PC-3 (cell line): Measurements from ENCODE around the gene FBXO45. TPM values are rescaled to one million over a fixed set of nuclear protein-coding genes. Genes with fewer than 3 reads are reported as not detected.

Source experiments
- ATAC-seq: fragments of 200-7000 bp; cut with Tn5 transposase; 2 replicates; pipeline ENCODE4 v1.9.1; 2020; ENCODE audit warnings: mild to moderate bottlenecking, moderate library complexity
- BruUV-seq: library from RNA; stranded (reverse); fragments of 400-500 nt; replicated peaks from 2 replicates; lab custom pipeline; 2021; lab: Mats Ljungman, UMichigan
- CTCF ChIA-PET: fragments of 300-600 bp; sonication (Branson Sonifier 250); formaldehyde crosslinking; loops from one replicate; lab custom pipeline; 2022; ENCODE audit warnings: antibody characterized with exemption; lab: Charles Lee
- POLR2A ChIA-PET: fragments of 300-600 bp; sonication (Branson Sonifier 250); formaldehyde crosslinking; loops from one replicate; lab custom pipeline; 2022; ENCODE audit warnings: antibody characterized with exemption; ENCODE audit not compliant: unreplicated experiment; lab: Charles Lee
- DNase-seq: peaks from one replicate; pipeline ENCODE4 v3.0.0-alpha.2; 2015
- H2AFZ ChIP-seq: fragments of 300-600 bp; sonication (generic); 2 replicates; pipeline ENCODE4 v1.6.0; 2016; ENCODE audit warnings: antibody characterized with exemption, low read length
- H3F3A ChIP-seq: fragments of 300-600 bp; sonication (generic); one replicate; pipeline ENCODE4 v1.6.0; 2017; ENCODE audit warnings: antibody characterized with exemption, low read length, control low read depth, mild to moderate bottlenecking; ENCODE audit not compliant: unreplicated experiment
- H3K27ac ChIP-seq: fragments of 300-600 bp; sonication (generic); 2 replicates; pipeline ENCODE4 v1.5.1; 2016; ENCODE audit warnings: mild to moderate bottlenecking, low read length
- H3K27me3 ChIP-seq: fragments of 300-600 bp; sonication (generic); 2 replicates; pipeline ENCODE4 v1.6.1; 2016; ENCODE audit warnings: low read length, mixed read lengths
- H3K36me3 ChIP-seq: fragments of 300-600 bp; sonication (generic); 2 replicates; pipeline ENCODE4 v1.6.1; 2016; ENCODE audit warnings: low read depth, mixed run types, low read length, mixed read lengths
- H3K4me1 ChIP-seq: fragments of 300-600 bp; sonication (generic); 2 replicates; pipeline ENCODE4 v1.5.1; 2016; ENCODE audit warnings: low read length; ENCODE audit not compliant: insufficient read depth
- H3K4me2 ChIP-seq: fragments of 300-600 bp; sonication (generic); 2 replicates; pipeline ENCODE4 v1.6.0; 2016; ENCODE audit warnings: low read length
- H3K4me3 ChIP-seq: fragments of 300-600 bp; sonication (generic); 2 replicates; pipeline ENCODE4 v1.5.1; 2016; ENCODE audit warnings: mild to moderate bottlenecking, low read length, mixed read lengths
- H3K79me2 ChIP-seq: fragments of 300-600 bp; sonication (generic); 2 replicates; pipeline ENCODE4 v1.6.1; 2017; ENCODE audit warnings: low read length, mixed read lengths
- H3K9ac ChIP-seq: fragments of 300-600 bp; sonication (generic); 2 replicates; pipeline ENCODE4 v1.6.0; 2016; ENCODE audit warnings: mild to moderate bottlenecking, low read length
- H3K9me2 ChIP-seq: fragments of 300-600 bp; sonication (generic); replicated peaks from 2 replicates; pipeline ENCODE4 v1.6.1; 2016; ENCODE audit warnings: mixed run types, low read length, mixed read lengths
- H3K9me3 ChIP-seq: fragments of 300-600 bp; sonication (generic); 2 replicates; pipeline ENCODE4 v1.6.1; 2016; ENCODE audit warnings: low read length, mixed read lengths
- H4K20me1 ChIP-seq: fragments of 300-600 bp; sonication (generic); 2 replicates; pipeline ENCODE4 v1.6.1; 2016; ENCODE audit warnings: low read length, mixed read lengths
- CTCF ChIP-seq: fragments of 300-600 bp; sonication (generic); conservative IDR thresholded peaks from 2 replicates; pipeline ENCODE4 v1.5.1; 2017; ENCODE audit warnings: antibody characterized with exemption, low read depth, mild to moderate bottlenecking, low read length
- EZH2 ChIP-seq: fragments of 300-600 bp; sonication (generic); IDR thresholded peaks from one replicate; pipeline ENCODE4 v1.6.1; 2017; ENCODE audit warnings: antibody characterized with exemption, mild to moderate bottlenecking, low read length; ENCODE audit not compliant: unreplicated experiment
- EZH2phosphoT487 ChIP-seq: fragments of 300-600 bp; sonication (generic); IDR thresholded peaks from 2 replicates; pipeline ENCODE4 v1.6.1; 2018; ENCODE audit warnings: mild to moderate bottlenecking, antibody characterized with exemption, low read length, borderline replicate concordance
- intact Hi-C: fragments of 100-400 bp; cut with micrococcal nuclease; formaldehyde crosslinking; loops from 2 replicates; pipeline ENCODE4 v1.9.0; 2023
- total RNA-seq: library from RNA; depleted of rRNA; stranded (reverse); fragments of >200 nt; gene quantifications from 2 replicates; pipeline ENCODE4 v1.2.3, GENCODE V29; 2014

Gene FBXO45
- total RNA-seq, 1 experiment from 2014 or later: 20.8 TPM

DNA sequence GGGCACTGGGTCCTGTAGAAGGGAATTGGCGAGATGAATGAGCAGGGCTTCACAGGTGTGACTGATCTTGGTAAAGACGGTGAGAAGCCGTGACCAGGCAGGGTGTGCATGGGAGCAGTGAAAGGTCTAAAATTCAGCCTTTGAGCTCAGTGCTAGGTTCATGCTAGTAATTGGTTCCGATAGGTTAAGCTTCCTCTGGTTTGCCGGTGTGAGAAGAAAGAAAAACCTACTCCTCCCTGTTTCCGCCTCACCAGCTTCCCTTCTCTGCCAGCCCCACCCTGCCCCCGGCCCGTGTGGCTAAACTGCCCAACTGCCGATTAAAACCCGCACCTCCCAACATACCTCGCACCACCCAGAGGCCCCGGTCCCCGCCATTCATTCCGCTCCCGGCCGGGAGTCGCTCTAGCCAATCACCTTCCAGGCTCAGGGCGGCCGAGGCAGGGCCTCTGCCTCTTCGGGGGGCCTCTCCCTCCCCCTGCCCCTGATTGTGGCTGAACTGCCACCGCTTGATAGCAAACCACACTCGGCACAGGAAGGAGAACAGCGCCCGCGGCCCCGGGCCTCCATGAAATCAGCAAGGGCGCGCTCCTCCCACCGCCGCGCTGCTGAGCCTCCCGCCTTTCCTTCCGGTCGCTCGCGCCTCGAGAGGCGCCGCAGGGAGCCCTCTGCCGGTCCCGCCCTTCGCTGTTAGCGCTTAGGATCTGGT is 63.7 kb downstream of the FBXO45 start:
- peak overlapping the region; percentile 60 for H3K27ac ChIP-seq

GRCh38 chr3:196633555-196634151 is 65.2 kb downstream of the FBXO45 start:
- H3F3A ChIP-seq: no peaks in the 10 kb centered on the region
- H3K4me2 ChIP-seq: 0 out of 2 replicates have a peak overlapping the region, but pooled peaks have one; percentile 78
- intact Hi-C loops: no loop called here
- no peak overlapping the region for H3K4me3 ChIP-seq
- BruUV-seq: no TSS peak
- H2AFZ ChIP-seq: no peak overlapping the region
- H3K9me2 ChIP-seq: no peaks in the 10 kb centered on the region
- CTCF ChIA-PET: no interaction called here
- no peaks in the 10 kb centered on the region for H3K79me2 ChIP-seq
- H3K9ac ChIP-seq: no peak overlapping the region
- no peaks in the 10 kb centered on the region for H3K9me3 ChIP-seq
- no peak for ATAC-seq
- no peak overlapping the region for H3K27ac ChIP-seq
- no peaks in the 10 kb centered on the region for H3K36me3 ChIP-seq
- DNase-seq: no peak
- H3K4me1 ChIP-seq: peaks cover 15% of the 10 kb centered on the region; the same call in 1 of the 2 replicates
- H4K20me1 ChIP-seq: no peaks in the 10 kb centered on the region
- no peak for TF ChIP-seq CTCF
- 0 out of 2 replicates have a peak, but pooled peaks cover 2% of the 10 kb centered on the region for H3K27me3 ChIP-seq
- POLR2A ChIA-PET: no interaction called here

More for the DNA sequence above, 63.7 kb downstream of the FBXO45 start:
- peak; percentile 79 for DNase-seq
- Histone ChIP-seq H3K4me3 (peak overlapping the region; percentile 71), H3K9ac (peak overlapping the region; percentile 87), H3K9me3 (no peaks in the 10 kb centered on the region), H3K79me2 (no peaks in the 10 kb centered on the region), H4K20me1 (no peaks in the 10 kb centered on the region), H3K4me1 (peaks cover 24% of the 10 kb centered on the region), H3K4me2 (peak overlapping the region; percentile 83), H3K9me2 (no peaks in the 10 kb centered on the region), H3K27me3 (no peaks in the 10 kb centered on the region), H3K36me3 (no peaks in the 10 kb centered on the region), H3F3A (no peaks in the 10 kb centered on the region), H2AFZ (peak overlapping the region; percentile 88)
- BruUV-seq: no TSS peak
- CTCF ChIA-PET: interaction anchor here (0.5 to 1.1 kb wide), 2 partner anchors 23 to 177 kb away, joined by 3 to 6 read pairs; no protein-coding TSS in a partner anchor
- POLR2A ChIA-PET: interaction anchor here (0.6 to 0.7 kb wide), 2 partner anchors 14 to 19 kb away, joined by 3 to 15 read pairs; no protein-coding TSS in a partner anchor
- peak; percentile 86 for ATAC-seq
- intact Hi-C loops: no loop called here
- no peak for TF ChIP-seq EZH2
- peak; percentile 31; the same call in 1 of the 2 replicates for TF ChIP-seq CTCF

GRCh38 chr3:196634224-196634623 is 65.8 kb downstream of the FBXO45 start:
- Histone ChIP-seq H3K79me2 (no peaks in the 10 kb centered on the region), H3F3A (no peaks in the 10 kb centered on the region), H3K9me3 (no peaks in the 10 kb centered on the region), H3K27ac (no peak overlapping the region), H3K4me3 (no peak overlapping the region), H3K36me3 (no peaks in the 10 kb centered on the region), H3K4me2 (no peak overlapping the region), H3K9ac (no peak overlapping the region), H3K4me1 (peaks cover 15% of the 10 kb centered on the region; the same call in 1 of the 2 replicates), H3K9me2 (no peaks in the 10 kb centered on the region), H4K20me1 (no peaks in the 10 kb centered on the region), H2AFZ (no peak overlapping the region), H3K27me3 (peaks cover 8% of the 10 kb centered on the region; the same call in 1 of the 2 replicates)
- no peak for TF ChIP-seq EZH2
- TF ChIP-seq CTCF: no peak
- no peak for TF ChIP-seq EZH2phosphoT487
- BruUV-seq: no TSS peak
- no peak for DNase-seq
- intact Hi-C loops: no loop called here
- CTCF ChIA-PET: no interaction called here
- POLR2A ChIA-PET: no interaction called here
- ATAC-seq: no peak
